ENCODE data around the gene DPEP1. TPM values are rescaled to one million over a fixed set of nuclear protein-coding genes. Genes with fewer than 3 reads are reported as not detected.

Gene DPEP1
- total RNA-seq, 2 donors from 2014 or later: 0.88 to 3.2 TPM

GRCh38 chr16:89651584-89651983 lies 38.1 kb downstream of the DPEP1 start:
- Histone ChIP-seq H3K4me1 (ENCODE audit: control insufficient read depth, insufficient read depth, low read length) (no peaks in the 10 kb centered on the region), H3K27me3 (ENCODE audit: control insufficient read depth, insufficient read depth, low read length, poor library complexity, severe bottlenecking) (no peaks in the 10 kb centered on the region), H3K9ac (ENCODE audit: extremely low read depth, low read length, poor library complexity, severe bottlenecking) (no peak overlapping the region), H3K9me3 (ENCODE audit: control insufficient read depth, low read length) (no peaks in the 10 kb centered on the region), H3K36me3 (ENCODE audit: control insufficient read depth, insufficient read depth, low read length) (peaks cover 31% of the 10 kb centered on the region), H3K27ac (ENCODE audit: low read depth, low read length) (no peak overlapping the region), H3K4me3 (ENCODE audit: low read length) (no peak overlapping the region)
- H3K27me3 Mint-ChIP-seq (ENCODE audit: insufficient read depth): no peaks in the 10 kb centered on the region
- H3K4me1 Mint-ChIP-seq: no peaks in the 10 kb centered on the region
- no peak overlapping the region for H3K4me3 Mint-ChIP-seq
- TF ChIP-seq CTCF (conservative IDR thresholded peaks at IDR 0.05): no peak
- 94 to 100% methylated on average over 5 to 15 of the region's 15 CpGs for WGBS, 2 experiments (ENCODE audit: insufficient coverage in 1 of 2, insufficient read length in 1 of 2)
- H3K27ac Mint-ChIP-seq: no peak overlapping the region
- H3K36me3 Mint-ChIP-seq (ENCODE audit: low read depth): peaks cover 47% of the 10 kb centered on the region
- peak; percentile 26 for DNase-seq
- no peaks in the 10 kb centered on the region for H3K9me3 Mint-ChIP-seq

- H3K27me3 ChIP-seq (ENCODE audit: control insufficient read depth, insufficient read depth, low read length, poor library complexity, severe bottlenecking): no peaks in the 10 kb centered on the region
- Mint-ChIP-seq H3K4me1 (peaks cover 5% of the 10 kb centered on the region), H3K27me3 (ENCODE audit: insufficient read depth) (no peaks in the 10 kb centered on the region), H3K36me3 (ENCODE audit: low read depth) (peaks cover 43% of the 10 kb centered on the region), H3K27ac (no peak overlapping the region), H3K4me3 (no peak overlapping the region), H3K9me3 (no peaks in the 10 kb centered on the region)
- no peak for DNase-seq
- 91 to 96% methylated on average over 5 to 10 of the region's 10 CpGs for WGBS, 2 experiments (ENCODE audit: insufficient coverage in 1 of 2, insufficient read length in 1 of 2)
- no peak overlapping the region for H3K9ac ChIP-seq (ENCODE audit: extremely low read depth, low read length, poor library complexity, severe bottlenecking)
- no peak overlapping the region for H3K4me3 ChIP-seq (ENCODE audit: low read length)
- no peak for TF ChIP-seq CTCF (conservative IDR thresholded peaks at IDR 0.05)
- peaks cover 27% of the 10 kb centered on the region for H3K36me3 ChIP-seq (ENCODE audit: control insufficient read depth, insufficient read depth, low read length)
- H3K9me3 ChIP-seq (ENCODE audit: control insufficient read depth, low read length): no peaks in the 10 kb centered on the region
- H3K27ac ChIP-seq (ENCODE audit: low read depth, low read length): no peak overlapping the region
- H3K4me1 ChIP-seq (ENCODE audit: control insufficient read depth, insufficient read depth, low read length): no peaks in the 10 kb centered on the region
Measured at GRCh38 chr16:89653656-89654295, 40.3 kb downstream of the DPEP1 start.

GRCh38 chr16:89655062-89655643 lies 41.7 kb downstream of the DPEP1 start:
- DNase-seq: no peak
- 95 to 96% methylated on average over 9 to 10 of the region's 10 CpGs for WGBS, 2 experiments (ENCODE audit: insufficient coverage in 1 of 2, insufficient read length in 1 of 2)
- peaks cover 5% of the 10 kb centered on the region for H3K4me1 Mint-ChIP-seq

More at GRCh38 chr16:89655062-89655643, 41.7 kb downstream of the DPEP1 start:
- no peak overlapping the region for H3K9ac ChIP-seq (ENCODE audit: extremely low read depth, low read length, poor library complexity, severe bottlenecking)
- H3K4me1 ChIP-seq (ENCODE audit: control insufficient read depth, insufficient read depth, low read length): no peaks in the 10 kb centered on the region
- no peak overlapping the region for H3K4me3 ChIP-seq (ENCODE audit: low read length)
- H3K27me3 ChIP-seq (ENCODE audit: control insufficient read depth, insufficient read depth, low read length, poor library complexity, severe bottlenecking): no peaks in the 10 kb centered on the region
- no peaks in the 10 kb centered on the region for H3K9me3 Mint-ChIP-seq
- no peaks in the 10 kb centered on the region for H3K9me3 ChIP-seq (ENCODE audit: control insufficient read depth, low read length)
- no peak for TF ChIP-seq CTCF (conservative IDR thresholded peaks at IDR 0.05)
- no peaks in the 10 kb centered on the region for H3K27me3 Mint-ChIP-seq (ENCODE audit: insufficient read depth)
- peaks cover 41% of the 10 kb centered on the region for H3K36me3 Mint-ChIP-seq (ENCODE audit: low read depth)
- H3K4me3 Mint-ChIP-seq: peak overlapping the region; percentile 81
- no peak overlapping the region for H3K27ac ChIP-seq (ENCODE audit: low read depth, low read length)
- H3K27ac Mint-ChIP-seq: no peak overlapping the region
- peaks cover 30% of the 10 kb centered on the region for H3K36me3 ChIP-seq (ENCODE audit: control insufficient read depth, insufficient read depth, low read length)
